ENCODE results near the gene GNG7.

GNG7 gene

GRCh38 chr19:2711172-2711874, 8.8 kb upstream of the GNG7 start:
- Histone ChIP-seq H3K27me3 (ENCODE audit: insufficient read depth, poor library complexity, severe bottlenecking) (no peaks in the 10 kb centered on the region), H3K4me3 (ENCODE audit: severe bottlenecking) (no peak overlapping the region), H3K36me3 (ENCODE audit: low read depth) (no peaks in the 10 kb centered on the region), H3K9me3 (ENCODE audit: severe bottlenecking) (peaks cover 4% of the 10 kb centered on the region), H3K27ac (ENCODE audit: poor library complexity, severe bottlenecking) (no peak overlapping the region), H3K4me1 (ENCODE audit: insufficient read depth, poor library complexity, severe bottlenecking) (no peaks in the 10 kb centered on the region)
- TF ChIP-seq CTCF (IDR thresholded peaks at IDR 0.05; ENCODE audit: poor library complexity, severe bottlenecking): no peak
- DNase-seq (ENCODE audit: low spot score) (no peak), ATAC-seq (ENCODE audit: low read depth) (peak; percentile 17; the same call in 1 of the 3 replicates)

DNA sequence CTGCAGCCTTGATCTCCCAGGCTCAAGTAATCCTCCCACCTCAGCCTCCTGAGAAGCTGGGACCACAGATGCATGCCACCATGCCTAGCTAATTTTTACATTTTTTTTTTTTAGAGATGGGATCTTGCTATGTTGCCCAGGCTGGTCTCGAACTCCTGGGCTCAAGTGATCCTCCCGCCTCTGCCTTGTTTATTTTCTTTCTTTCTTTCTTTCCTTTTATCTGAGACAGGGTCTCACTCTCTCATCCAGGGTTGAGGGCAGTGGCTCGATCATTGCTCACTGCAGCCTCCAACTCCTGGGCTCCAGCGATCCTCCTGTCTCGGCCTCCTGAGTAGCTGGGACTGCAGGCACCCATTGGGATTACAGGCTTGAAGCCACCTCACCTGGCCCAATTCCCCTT, 3.8 kb upstream of the GNG7 start:
- Histone ChIP-seq H3K4me1 (ENCODE audit: insufficient read depth, poor library complexity, severe bottlenecking) (no peaks in the 10 kb centered on the region), H3K4me3 (ENCODE audit: severe bottlenecking) (no peak overlapping the region), H3K36me3 (ENCODE audit: low read depth) (no peaks in the 10 kb centered on the region), H3K27me3 (ENCODE audit: insufficient read depth, poor library complexity, severe bottlenecking) (no peaks in the 10 kb centered on the region), H3K9me3 (ENCODE audit: severe bottlenecking) (no peaks in the 10 kb centered on the region), H3K27ac (ENCODE audit: poor library complexity, severe bottlenecking) (no peak overlapping the region)
- TF ChIP-seq CTCF (IDR thresholded peaks at IDR 0.05; ENCODE audit: poor library complexity, severe bottlenecking): no peak
- DNase-seq (ENCODE audit: low spot score): no peak
- no peak for ATAC-seq (ENCODE audit: low read depth)

DNA sequence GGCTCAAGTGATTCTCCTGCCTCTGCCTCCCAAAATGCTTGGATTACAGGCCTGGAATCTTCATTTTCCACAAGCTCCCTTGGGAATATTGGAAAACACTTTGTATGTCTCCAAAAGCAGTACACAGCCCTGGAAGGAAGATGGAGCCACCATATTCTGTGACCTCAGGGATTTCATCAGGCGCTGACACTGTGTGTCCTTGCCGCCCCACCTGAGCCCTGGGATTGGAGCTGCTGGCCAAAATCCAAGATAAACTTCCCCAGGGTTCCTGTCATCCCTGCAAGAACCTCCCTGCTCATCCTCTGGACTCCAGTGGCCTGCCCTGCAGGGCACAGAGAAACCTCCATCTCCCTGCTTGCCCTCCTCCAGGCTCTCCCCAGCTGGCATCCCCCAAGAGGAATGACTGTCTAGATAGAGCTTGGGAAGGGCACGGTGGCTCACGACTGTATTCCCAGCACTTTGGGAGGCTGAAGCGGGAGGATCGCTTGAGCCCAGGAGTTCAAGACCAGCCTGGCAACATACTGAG, 1.3 kb upstream of the GNG7 start:
- no peaks in the 10 kb centered on the region for H3K9me3 ChIP-seq (ENCODE audit: severe bottlenecking)
- H3K4me3 ChIP-seq (ENCODE audit: severe bottlenecking): no peak overlapping the region
- DNase-seq (ENCODE audit: low spot score) (no peak), ATAC-seq (ENCODE audit: low read depth) (no peak)
- H3K27me3 ChIP-seq (ENCODE audit: insufficient read depth, poor library complexity, severe bottlenecking): no peaks in the 10 kb centered on the region
- no peaks in the 10 kb centered on the region for H3K36me3 ChIP-seq (ENCODE audit: low read depth)
- no peak for TF ChIP-seq CTCF (IDR thresholded peaks at IDR 0.05; ENCODE audit: poor library complexity, severe bottlenecking)
- H3K27ac ChIP-seq (ENCODE audit: poor library complexity, severe bottlenecking): no peak overlapping the region
- H3K4me1 ChIP-seq (ENCODE audit: insufficient read depth, poor library complexity, severe bottlenecking): no peaks in the 10 kb centered on the region

- no peak for TF ChIP-seq CTCF (IDR thresholded peaks at IDR 0.05; ENCODE audit: poor library complexity, severe bottlenecking)
- H3K4me3 ChIP-seq (ENCODE audit: severe bottlenecking): peak overlapping the region; percentile 42
- no peaks in the 10 kb centered on the region for H3K27me3 ChIP-seq (ENCODE audit: insufficient read depth, poor library complexity, severe bottlenecking)
- no peak for DNase-seq (ENCODE audit: low spot score)
- no peaks in the 10 kb centered on the region for H3K9me3 ChIP-seq (ENCODE audit: severe bottlenecking)
- H3K4me1 ChIP-seq (ENCODE audit: insufficient read depth, poor library complexity, severe bottlenecking): no peaks in the 10 kb centered on the region
- H3K36me3 ChIP-seq (ENCODE audit: low read depth): no peaks in the 10 kb centered on the region
- H3K27ac ChIP-seq (ENCODE audit: poor library complexity, severe bottlenecking): no peak overlapping the region
- no peak for ATAC-seq (ENCODE audit: low read depth)
Measured at GRCh38 chr19:2703077-2703437, 563 bp upstream of the GNG7 start.
